Middle frontal gyrus (tissue), 1 donor: ENCODE results near the gene NUDT16L1.

Experiments used
- DNase-seq: peaks from one replicate; pipeline ENCODE4 v3.0.0-alpha.2; 2015; ENCODE audit warnings: low spot score; ENCODE audit errors: extremely low spot score

NUDT16L1 gene

DNA sequence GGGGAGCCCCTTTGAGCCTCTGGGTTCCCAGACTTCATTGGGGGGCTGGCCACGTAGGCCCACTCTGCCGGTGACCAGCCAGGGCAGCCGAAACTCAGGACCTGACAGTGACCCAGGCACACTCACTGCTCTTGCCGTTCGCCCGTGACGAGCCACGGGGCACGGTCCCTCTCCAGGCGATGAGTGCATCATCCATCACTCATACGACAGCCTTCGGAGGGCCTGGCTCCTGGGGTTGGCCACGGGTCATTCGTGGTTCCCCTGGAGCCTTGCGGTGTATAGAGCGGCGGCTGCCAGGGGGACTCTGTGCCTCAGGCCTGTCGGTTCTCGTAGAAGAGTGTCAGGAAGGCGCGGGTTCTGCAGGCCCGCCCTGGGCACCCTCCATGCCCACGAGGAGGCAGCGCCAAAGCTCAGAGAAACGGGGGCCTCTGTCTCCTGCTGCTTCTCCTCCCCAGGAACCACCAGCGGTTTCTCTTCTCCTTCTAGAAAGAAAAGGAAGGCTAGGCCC lies 11.2 kb upstream of the NUDT16L1 start:
- DNase-seq, result no peak

DNA sequence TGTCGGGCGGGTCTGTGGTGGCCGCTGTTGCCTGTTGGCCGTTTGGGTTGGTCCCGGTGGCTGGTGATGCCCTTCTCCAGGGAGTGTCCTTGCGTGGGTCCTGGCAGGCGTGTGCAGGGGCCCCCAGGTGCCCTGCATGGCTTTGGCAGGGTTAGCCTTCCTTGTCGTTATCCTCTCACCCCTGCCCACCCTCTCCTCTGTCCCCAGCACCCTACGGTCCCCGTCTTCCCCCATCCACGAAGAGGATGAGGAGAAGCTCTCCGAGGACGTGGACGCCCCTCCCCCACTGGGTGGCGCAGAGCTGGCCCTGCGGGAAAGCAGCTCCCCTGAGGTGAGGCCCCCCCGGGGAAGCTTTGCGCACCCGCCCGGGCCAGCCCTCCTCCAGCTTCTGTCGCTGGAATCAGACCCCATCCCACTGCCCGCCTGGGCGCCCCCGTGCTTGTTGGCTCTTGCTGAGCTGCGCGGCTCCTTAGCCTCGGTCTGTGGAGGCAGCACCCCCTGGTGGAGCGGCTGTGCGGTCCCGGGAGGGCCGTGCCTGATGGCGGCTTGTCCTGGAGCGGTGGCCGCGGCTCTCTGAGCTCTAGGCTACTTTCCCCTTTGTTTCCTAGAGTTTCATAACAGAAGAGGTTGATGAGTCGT lies 10.6 kb upstream of the NUDT16L1 start:
- DNase-seq, result no peak

DNA sequence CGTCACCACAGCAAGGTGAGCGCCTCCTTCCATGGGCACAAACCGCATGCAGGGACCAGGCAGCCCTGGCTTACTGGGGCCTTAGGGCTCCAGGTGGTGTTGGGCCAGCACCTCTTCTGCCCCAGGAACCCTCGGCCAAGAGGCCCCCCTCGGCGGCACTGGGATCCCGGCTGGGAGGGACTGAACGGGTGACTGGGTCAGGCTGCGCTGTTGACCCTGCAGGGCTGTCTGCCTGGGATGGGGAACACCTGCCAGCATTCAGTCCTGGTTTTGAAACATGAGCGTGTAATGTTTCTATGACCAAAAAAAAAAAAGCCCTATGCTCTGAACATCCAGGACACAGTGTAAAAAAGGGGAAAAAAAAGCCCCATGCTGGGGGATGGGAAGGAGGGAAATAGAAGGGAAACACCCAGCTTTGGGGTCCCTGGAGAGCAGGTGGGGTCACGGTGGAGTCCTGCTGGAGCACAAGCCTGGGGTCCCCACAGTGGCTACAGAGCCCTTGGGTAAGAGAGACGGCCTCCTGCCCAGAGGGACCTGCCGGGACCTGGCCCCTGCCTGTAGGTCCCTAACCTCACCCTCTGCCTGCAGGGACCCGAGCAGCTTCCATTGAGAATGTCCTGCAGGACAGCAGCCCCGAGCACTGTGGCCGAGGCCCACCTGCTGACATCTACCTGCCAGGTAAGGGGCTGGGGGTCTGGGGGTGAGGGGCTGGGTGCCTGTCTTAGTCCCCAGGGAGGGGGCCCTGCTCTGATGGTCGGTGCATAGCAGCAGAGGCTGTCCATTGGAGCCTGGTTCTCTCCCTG lies 9.9 kb upstream of the NUDT16L1 start:
- no peak for DNase-seq

DNA sequence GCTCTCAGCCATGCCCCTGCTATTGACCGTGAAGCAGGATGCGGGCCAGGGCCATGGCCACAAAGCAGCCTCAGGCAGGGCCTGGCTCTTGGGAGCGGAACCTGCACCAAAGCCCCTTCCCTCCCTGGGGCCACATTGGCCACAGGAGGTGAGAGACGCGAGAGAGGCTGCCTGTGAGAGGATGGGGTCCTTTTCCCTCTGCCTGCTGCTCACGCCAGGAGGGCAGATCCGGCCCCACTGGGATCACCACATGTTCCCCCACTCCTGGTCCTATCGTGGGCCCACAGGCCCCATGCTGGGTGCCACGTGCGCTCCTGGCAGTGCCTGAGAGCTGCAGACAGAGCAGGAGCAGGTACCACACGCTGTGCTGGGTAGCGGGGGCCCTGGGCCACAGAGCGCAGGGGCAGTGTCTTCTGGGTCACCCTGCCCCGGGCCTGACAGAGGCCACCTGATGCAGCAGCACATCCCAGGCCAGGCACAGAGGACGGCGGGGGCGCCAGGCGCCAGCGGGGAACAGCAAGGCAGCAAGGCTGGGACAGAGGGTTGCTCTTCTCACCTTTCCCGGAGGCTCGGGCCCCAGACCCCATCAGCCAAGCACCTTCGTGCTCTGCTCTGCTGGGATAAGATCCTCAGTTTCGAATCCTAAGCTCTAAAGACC lies 9.2 kb upstream of the NUDT16L1 start:
- DNase-seq, result no peak

DNA sequence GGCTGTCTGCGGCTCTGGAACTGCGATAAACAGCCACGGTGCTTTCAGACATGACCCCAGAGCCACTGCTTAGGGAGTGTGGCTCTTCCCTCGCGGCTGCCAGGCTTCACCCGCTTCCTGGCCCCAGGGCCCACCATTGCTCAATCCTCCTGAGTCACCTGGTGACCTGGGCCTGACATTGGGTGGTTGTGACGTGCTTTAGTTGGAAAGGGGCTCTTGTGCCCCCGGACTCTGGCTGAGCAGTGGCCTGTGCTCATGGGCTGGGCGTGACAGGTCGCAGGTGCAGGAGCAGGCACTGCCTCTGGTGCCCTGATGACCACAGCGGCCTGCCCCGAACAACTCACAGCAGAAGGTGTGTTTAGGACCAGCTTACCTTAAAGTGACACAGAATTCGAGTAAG lies 8.6 kb upstream of the NUDT16L1 start:
- DNase-seq, result no peak

DNA sequence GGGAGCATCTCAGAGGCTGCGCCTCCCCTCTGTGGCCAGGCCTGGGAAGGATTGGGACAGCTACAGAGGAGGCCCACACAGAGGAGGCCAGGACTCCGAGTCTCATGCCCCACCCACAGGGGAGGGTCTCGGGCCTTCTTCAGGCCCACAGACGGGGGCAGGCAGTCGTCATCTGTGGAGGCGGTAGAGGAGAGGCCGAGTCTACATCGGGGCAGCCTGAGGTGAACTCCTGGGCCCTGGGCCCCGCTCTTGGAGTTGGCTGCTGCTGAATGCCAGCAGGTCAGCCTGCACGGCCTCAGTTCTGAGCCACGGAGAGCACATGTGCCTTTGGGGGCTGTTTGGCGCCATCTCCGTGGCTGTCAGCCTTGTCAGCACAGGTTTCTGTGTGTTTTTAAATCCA lies 8.1 kb upstream of the NUDT16L1 start:
- DNase-seq, result no peak

DNA sequence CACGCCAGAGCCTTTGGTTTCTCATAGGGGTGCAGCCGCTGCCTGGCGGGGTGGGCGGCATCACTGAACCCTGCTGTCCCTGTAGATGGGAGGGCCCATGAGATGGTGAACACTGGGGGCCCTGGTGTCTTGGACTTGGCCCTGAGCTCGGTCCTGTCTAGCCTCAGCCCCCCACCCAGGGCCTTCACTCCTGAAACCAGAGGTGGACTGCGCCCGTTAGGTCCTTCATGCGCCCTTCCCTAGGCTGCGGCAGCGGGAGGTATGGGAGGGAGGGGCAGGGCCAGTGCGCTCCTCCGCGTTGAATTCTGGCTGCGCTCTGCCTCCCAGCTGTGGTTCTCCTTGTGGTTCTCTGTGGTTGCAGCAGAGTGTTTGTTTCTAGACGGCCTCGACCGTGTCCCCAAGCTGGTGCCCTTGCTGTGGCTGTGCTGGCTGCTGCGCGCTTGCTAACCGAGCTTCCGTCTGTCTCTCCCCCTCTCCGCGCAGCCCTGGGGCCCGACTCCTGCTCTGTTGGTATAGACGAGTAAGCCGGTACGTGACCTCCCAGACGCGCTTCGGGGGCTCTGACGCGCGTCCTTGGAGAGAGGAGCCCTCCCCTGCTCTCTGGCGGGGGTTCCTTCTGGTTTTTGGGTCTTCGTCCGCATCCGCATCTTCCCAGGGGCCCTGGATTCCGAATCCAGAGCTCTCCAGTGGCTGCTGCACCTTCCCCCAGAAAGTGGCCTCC lies 7.4 kb upstream of the NUDT16L1 start:
- no peak for DNase-seq

DNA sequence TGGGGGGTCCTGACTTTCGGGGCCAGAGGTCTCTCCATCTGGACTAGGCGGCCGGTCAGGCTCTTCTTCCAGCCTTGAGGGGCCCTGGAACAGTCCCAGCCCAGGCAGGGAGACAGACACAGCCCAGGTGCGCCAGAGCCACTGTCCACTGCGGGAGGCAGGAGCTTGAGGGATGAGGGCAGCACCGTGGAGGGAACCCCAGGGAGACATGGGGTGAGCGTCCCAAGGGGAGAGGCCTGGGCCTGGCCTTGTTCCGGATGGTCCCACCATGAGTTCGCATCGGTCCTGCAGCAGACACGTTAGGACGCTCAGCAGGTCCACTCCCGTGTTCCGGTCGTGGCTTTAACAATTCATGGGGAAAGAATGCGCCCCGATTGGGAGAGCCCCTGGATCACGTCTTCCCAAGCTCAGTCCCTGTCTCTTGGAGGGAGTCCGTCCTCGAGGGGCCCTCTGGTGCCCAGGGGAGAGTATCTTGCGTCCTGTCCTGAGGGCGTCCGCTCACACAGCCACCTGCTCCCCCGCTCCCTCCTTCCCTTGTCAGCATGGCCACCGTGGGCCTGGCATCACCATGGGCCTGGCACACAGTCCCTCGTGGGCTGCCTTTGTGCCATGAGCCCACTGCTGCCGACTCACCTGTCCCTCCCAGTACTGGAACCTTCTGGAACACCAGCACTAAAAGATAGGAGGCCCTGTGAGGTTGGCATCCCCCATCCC lies 6.7 kb upstream of the NUDT16L1 start:
- no peak for DNase-seq

DNA sequence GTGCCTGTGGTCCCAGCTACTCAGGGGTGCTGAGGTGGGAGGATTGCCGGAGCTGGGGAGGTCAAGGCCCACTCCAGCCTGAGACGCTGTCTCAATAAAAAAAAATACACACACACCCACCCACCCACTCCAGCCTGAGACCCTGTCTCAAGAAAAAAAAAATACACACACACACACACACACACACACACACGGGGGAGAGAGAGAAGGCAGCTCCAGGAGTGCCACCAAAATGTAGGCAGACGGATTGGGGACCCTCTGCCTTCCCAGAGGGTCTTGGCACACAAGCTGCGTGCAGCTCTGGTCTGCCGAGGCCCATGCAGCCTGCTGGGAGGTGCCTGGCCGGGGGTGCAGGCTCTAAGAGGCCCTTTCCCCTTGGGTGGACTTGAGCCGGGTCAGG lies 5.9 kb upstream of the NUDT16L1 start:
- no peak for DNase-seq

DNA sequence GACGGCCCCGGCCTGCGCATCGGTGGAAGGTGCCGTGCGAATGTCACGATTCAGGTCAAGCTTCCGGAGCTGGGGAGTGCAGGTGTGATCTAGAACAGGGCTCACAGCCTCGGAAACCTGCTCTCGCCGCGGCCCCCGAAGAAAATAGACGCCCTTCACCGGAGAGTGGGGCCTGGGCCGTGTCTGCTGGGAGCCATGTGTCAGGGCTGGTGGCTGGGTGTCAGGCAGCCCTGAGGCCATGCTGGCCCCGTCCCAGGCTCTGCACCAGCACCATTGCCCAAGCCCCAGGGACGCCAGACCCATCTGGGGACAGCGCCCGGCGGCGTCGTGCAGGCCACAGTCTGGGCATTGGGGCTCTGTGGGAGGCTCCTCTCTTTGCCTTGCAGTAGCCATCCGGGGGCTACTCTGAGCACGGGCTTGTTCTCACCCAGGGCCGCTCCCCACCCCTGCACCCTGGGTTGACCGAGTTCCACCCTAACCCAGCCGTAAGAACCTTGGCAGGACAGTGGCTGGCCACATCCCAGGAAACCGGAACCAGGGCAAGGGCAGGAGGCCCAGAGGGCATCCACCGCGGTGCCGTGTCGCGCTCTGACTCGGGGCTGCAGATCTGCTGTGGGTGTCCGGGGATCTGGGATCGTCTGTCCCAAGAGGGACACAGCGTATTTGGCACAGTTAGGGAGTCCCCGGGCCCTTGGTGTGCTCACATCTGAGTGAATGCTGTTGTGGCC lies 5.3 kb upstream of the NUDT16L1 start:
- DNase-seq, result no peak

DNA sequence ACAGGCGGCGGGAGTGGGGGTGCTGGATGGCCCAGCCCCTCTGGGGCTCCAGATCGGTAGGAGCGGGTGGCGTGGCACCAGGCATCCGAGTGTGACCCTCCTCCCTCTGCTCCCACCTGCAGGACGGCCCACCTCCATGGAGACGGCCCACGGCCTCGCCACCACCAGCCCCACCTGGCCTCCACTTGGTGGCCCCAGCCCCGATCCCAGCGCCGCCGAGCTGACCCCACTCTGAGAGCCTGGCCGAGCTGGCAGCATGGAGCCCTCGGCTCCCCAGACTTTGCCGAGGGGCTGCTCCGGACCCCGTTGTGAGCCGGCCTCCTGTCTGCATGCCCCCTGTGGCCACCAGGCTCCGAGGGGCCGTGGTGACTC lies 4.7 kb upstream of the NUDT16L1 start:
- no peak for DNase-seq

DNA sequence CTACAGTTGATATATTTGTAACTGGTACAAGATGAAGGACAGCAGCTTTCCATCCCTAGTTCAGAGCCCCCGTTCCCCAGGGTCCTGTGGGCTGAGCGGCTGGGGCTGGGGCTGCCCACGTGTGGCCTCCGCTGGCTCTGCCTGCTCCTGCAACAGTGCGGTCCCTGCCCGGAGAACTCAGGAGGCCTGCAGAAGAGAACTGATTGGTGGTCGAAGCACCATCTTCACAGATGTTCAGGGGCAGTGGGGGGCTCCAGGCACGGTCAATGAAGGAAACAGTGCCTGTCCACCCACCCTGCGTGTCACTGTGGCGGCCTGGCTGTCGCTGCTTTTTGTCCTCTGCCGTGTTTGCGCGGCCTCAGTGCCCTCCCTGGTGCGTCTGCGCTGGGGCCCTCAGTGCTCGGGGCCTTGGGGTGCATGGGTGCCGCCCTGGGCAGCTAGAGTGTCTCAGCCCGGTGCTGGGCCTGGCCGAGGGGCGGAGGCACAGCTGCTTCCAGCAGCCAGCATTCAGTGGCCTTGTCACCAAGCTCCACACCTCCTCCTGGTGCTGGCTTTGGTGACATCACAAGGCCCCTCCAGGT lies 4.2 kb upstream of the NUDT16L1 start:
- no peak for DNase-seq

DNA sequence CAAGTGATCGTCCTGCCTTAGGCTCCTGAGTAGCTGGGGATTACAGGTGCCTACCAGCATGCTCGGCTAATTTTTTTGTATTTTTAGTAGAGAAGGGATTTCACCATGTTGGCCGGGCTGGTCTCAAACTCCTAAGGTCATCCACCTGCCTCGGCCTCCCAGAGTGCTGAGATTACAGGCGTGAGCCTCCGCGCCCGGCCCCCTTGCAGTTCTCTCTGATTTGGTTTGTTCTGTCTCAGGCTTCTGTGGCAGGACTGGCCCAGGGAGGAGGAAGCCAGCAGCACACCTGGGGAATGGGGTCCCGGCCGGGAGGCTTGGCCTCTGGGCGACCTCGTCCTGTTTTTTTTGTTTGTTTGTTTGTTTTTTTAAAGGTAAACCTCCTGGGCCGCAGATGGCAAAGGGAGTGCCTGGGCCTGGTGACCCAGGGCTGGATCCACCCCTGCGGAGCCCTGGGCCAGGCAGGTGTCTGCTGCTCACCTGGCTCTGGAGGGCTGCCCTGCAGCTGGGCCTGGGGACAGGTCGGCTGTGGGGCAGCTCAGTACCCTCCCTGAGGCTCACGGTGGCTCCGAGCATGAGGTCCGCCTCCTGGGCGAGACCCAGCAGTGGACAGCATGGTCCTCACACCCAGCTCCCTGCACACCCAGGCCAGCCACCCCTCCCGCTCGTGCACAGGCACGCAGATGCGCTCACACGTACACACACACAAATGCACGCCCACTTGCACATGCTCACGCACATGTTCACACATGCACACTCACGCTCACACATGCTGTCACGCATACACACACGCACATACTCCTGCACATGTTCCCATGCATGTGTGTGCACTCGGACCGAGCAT lies 3.3 kb upstream of the NUDT16L1 start:
- no peak for DNase-seq

DNA sequence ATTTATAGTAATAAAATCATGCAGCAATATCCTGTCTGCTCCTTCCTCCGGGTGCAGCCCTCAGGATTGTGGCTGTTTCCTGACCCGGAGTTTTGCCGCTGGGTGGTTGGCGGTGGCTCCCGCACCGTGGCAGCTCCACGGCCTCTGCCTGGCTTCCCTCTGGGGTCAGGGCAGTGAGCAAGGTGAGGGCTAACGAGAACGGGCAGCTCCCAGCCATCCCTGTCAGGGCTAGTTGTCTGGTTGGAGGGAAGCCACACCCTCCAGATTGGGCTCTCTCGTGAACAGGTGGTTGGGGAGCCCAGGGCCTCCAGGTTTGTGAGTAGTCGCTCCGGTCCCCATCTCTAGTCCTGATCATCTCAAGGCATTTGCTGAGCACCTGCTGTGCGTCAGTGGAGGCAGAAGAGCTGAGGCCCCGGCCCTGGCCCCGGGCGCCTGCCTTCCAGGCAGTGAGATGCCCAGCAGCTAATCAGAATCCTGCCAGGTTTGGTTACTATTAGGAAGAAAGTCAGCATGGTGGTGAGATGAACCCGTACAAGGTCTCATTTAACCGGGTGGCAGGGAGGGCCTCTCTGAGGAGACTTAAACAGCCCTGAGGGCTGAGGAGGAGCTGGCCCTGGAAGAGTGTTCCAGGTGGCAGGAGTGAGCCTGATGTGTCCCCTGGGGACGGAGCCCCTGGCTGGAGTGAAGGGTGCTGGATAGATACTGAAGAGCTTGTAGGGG lies 2.3 kb upstream of the NUDT16L1 start:
- no peak for DNase-seq

DNA sequence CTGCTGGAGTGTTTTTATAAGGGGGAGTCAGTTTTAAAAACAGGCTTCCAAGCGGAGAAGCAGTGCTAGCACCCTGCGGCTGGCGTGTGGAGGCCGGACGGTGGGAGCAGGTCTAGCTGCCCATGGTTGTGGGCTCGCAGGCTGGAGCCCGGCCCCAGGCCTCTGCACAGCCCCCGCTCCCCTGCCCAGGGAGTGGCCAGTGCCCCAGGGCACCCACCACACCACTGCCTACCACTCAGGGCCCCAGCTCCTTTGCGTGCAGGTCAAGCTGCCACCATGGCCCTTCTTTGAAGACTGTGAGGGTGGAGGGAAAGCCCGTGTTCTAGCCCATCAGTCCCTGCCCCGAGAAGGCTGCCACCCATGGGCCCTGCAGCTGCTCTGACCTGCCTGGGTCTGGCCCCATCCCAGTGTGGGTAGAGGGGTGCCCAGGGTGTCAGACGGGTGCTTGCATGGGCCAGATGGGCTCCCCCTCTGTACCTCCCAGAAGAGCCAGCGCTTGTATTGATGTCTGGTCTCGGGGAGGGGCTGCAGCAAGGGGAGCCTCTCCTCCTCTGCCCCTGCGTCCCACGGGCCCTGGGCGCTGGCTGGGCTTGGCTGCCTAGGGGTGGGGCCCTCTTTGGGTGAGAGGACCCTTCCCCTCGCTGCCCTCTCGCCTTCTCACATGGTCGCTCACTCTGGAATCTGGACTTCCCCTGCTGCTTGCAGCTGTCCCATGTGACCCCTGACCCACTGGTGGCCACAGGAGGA lies 1.5 kb upstream of the NUDT16L1 start:
- no peak for DNase-seq

DNA sequence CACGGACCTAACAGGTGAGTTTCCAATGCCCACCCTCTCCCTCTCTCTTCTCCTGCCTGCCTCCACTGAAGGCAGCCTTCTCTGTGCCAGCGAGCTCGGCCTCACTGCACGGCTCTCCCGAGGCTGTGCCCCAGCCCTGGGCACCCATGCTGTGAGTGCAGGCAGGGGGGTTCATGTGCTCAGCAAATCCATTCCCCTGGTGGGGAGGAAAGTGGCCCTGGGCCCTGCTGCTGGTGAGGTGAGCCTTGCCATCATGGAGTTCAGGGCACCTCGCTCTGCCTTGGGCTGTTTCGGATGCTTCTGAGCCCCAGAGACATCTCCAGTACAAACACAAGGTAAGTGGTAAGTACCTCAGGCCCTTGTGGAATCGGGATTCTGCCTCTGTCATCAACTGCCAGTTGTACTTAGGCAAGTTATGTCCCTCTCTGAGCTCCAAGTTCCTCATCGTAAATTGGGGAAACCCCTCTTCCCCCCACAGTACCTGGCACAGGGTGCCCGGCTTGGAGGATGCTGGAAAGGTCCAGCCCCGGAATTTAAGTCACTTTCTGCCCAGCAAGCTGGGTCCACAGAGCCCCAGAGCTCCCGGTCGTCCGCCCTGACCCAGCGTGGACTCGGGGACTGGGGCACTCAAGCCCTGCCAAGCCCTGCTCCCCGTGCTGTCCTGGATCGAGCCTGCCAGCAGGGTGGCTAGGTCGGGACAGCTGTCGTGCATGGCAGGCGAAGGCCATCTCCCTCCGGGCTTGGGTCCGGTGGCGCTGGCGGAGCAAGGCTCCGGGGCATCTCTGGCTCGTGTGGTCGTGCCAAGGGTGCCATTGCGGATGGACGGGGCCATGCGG lies 684 bp upstream of the NUDT16L1 start:
- no peak for DNase-seq
